AG09319 (cell line): ENCODE measurements around the gene SLC1A4.

Experiments used
- DNase-seq: peaks from one replicate; pipeline ENCODE4 v3.0.0-alpha.2; 2010; ENCODE audit warnings: low read depth; ENCODE audit errors: extremely low read depth
- CTCF ChIP-seq: IDR thresholded peaks from 2 replicates; pipeline ENCODE4 v1.5.1; 2011; ENCODE audit warnings: low read depth, mild to moderate bottlenecking, inconsistent platforms, low read length, moderate library complexity

Gene SLC1A4

GRCh38 chr2:65071499-65072180 is 82.4 kb downstream of the SLC1A4 start:
- peak; percentile 25 for TF ChIP-seq CTCF
- no peak for DNase-seq

- DNase-seq = no peak
- TF ChIP-seq CTCF = no peak
These were observed 83.2 kb downstream of the SLC1A4 start for GRCh38 chr2:65072181-65072970.
